ENCODE measurements around the gene EFTUD2.
A peak's percentile ranks its signal among the peaks of the same experiment; 100 is the strongest.
"Not testable (repeated sequence)": the region's sequence is repeated elsewhere in the genome, so short reads cannot be mapped to it uniquely, and the experiment has no call there.

Gene EFTUD2

GRCh38 chr17:44846206-44846605 lies 53.0 kb downstream of the EFTUD2 start:
- no peak for DNase-seq

- DNase-seq = no peak
Measured at GRCh38 chr17:44844390-44844830, 54.8 kb downstream of the EFTUD2 start.

GRCh38 chr17:44842748-44843147 lies 56.5 kb downstream of the EFTUD2 start:
- no peak for DNase-seq

- DNase-seq = no peak
Measured at GRCh38 chr17:44840936-44841335, 58.3 kb downstream of the EFTUD2 start.

- DNase-seq = no peak
Measured at GRCh38 chr17:44840274-44840673, 59.0 kb downstream of the EFTUD2 start.

GRCh38 chr17:44837196-44837595 lies 62.0 kb downstream of the EFTUD2 start:
- DNase-seq = peak; percentile 36

GRCh38 chr17:44832805-44833204 lies 66.4 kb downstream of the EFTUD2 start:
- no peak for DNase-seq

- DNase-seq = no peak
Measured at GRCh38 chr17:44831371-44831770, 67.9 kb downstream of the EFTUD2 start.

- no peak for DNase-seq
Measured at GRCh38 chr17:44830359-44831288, 68.6 kb downstream of the EFTUD2 start.

GRCh38 chr17:44829523-44830358 lies 69.5 kb downstream of the EFTUD2 start, which contains the start of gene GJC1:
TSS of gene GJC1 (minus strand) at chr17:44830287. CDS start at chr17:44805817, 24,470 bp downstream.
- no peak for DNase-seq

DNA sequence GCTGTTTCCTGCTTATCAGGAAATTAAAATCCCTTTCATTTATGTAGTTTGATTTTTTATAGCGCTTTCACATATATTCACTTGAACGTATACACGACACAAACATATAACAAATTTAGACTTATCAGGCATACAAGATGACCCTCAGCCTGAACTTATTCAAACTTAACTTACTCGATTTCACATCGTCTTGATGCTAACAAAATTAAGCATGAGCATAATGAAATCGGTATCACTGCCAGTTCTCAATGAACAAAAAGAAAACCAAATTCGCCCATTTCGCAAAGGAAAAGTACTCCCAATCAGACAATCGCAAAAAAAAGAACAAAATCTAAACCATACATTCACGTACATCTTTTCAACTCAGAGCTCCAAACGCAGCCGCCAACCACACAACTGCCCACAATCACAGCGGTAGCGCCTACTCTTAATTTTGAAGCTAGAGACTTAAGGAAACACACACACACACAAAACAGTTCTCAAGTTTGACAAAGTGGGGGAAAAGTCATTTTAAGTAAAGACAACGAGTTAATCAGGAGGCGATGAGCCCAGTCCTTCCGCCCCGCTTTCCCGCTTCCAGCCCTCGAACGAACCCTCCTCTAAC lies 70.2 kb downstream of the EFTUD2 start:
- DNase-seq = no peak

DNA sequence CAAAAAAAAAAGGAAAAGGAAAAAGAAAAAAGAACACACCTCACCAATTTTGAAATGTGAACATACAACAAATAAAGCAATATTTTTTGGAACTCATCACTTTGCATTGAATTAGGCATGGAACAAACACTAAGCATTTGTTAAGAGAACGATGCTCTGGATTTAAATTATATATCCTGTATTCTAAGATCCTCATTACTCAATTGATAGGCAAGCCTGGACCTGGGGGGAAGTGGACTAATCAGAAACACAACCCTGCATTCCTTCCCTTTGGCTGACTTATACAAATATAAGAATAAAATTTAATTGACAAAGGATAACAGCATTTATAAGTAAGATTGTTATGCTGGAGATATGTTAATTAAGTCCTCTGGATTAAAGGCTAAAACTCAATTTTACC lies 71.4 kb downstream of the EFTUD2 start:
- DNase-seq = no peak

DNA sequence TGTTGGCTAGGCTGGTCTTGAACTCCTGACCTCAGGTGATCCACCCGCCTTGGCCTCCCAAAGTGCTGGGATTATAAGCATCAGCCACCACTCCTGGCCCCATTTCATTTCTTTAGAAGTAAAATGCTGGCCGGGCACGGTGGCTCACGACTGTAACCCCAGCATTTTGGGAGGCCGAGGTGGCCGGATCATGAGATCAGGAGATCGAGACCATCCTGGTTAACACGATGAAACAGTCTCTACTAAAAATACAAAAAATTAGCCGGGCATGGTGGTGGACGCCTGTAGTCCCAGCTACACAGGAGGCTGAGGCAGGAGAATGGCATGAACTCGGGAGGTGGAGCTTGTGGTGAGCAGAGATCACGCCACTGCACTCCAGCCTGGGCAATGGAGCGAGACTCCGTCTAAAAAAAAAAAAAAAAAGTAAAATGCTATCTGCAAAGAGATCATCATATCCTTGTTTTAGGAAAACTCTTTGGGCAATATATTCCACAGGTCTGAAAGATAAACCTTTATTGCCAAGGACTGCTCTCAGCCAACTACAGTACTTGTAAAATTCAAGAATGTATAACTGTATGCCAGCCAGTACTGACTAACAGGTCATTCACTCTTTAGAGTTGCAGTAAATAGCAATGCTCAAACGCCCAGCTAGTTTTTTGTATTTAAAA lies 73.0 kb downstream of the EFTUD2 start:
- DNase-seq = no peak

DNA sequence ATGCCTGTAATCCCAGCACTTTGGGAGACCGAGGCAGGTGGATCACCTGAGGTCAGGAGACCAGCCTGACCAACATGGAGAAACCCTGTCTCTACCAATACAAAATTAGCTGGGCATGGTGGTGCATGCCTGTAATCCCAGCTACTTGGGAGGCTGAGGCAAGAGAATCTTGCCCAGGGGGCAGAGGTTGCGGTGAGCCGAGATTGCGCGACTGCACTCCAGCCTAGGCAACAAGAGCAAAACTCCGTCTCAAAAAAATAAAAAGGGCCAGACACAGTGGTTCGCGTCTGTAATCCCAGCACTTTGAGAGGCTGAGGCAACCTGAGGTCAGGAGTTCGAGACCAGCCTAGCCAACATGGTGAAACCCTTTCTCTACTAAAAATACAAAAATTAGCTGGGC lies 74.0 kb downstream of the EFTUD2 start:
- not testable (repeated sequence) for DNase-seq

GRCh38 chr17:44820631-44821212 lies 78.5 kb downstream of the EFTUD2 start:
- DNase-seq = peak; percentile 75

- DNase-seq = not testable (repeated sequence)
Measured at GRCh38 chr17:44818508-44818907, 80.7 kb downstream of the EFTUD2 start.

DNA sequence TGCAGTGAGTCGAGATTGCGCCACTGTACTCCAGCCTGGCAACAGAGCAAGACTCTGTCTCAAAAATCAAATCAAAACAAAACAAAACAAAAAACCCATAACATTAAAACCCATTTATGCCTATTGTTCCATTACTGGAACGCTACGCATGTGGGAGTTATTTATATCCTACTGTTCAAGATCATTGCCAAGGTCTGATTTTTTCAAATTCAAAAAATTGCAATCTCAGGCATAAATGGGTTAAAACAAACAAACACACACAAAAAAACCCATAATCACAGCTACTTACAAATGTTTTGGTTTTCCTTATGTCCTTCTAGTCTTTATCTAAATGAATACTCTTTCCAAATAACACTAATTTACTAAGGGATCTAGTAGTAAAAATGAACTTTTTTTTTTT lies 87.0 kb downstream of the EFTUD2 start:
- no peak for DNase-seq

GRCh38 chr17:44808656-44809388 lies 90.4 kb downstream of the EFTUD2 start:
- DNase-seq = not testable (repeated sequence)

DNA sequence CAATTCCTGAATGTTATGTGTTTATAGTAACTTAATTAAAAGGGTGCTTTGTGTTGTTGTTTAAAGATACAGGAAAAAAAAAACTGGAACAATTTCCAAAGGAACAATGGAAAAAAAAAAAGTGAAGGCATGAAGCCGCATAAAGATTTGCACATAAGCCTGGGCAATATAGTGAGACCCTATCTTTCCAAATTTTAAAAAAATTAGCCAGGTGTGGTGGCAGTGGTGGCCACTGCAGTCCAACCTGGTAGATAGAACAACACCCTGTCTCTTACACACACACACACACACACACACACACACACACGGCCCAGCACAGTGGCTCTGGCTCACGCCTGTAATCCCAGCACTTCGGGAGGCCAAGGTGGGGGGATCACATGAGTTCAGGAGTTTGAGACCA lies 91.1 kb downstream of the EFTUD2 start:
- DNase-seq = no peak

- peak; percentile 90 for DNase-seq
Measured at GRCh38 chr17:44807817-44808155, 91.5 kb downstream of the EFTUD2 start.

GRCh38 chr17:44807093-44807816 lies 92.0 kb downstream of the EFTUD2 start:
- no peak for DNase-seq
